Stomach (tissue), 4 donors: ENCODE measurements around the gene STPG4.

ENCODE experiments used
- EP300 ChIP-seq: sonication (generic); formaldehyde crosslinking; IDR thresholded peaks from one replicate; pipeline ENCODE4 v1.6.1; 2017; ENCODE audit warnings: antibody characterized with exemption
- POLR2A ChIP-seq, 4 donors: fragments of 450-650 bp; IDR thresholded peaks; one replicate each; pipeline ENCODE4 v1.6.1; 2016; ENCODE audit warnings: antibody characterized with exemption in 4 of 4, control low read depth in 2 of 4, mild to moderate bottlenecking in 1 of 4, moderate library complexity in 1 of 4
- POLR2AphosphoS5 ChIP-seq, 3 donors: sonication (generic); formaldehyde crosslinking; IDR thresholded peaks; one replicate each; pipeline ENCODE4 v1.6.1; 2016; ENCODE audit warnings: antibody characterized with exemption in 3 of 3
- TF ChIP-seq, protein P1 (sequence below), 7 experiments: fragments of 450-650 bp in 4 of 7; fragments of 200-600 bp in 3 of 7; sonication (generic) in 3 of 7; IDR thresholded peaks; one replicate each; pipeline ENCODE4 v1.5.1; 2016 to 2019; ENCODE audit warnings: antibody characterized with exemption in 7 of 7, control low read depth in 2 of 7, mild to moderate bottlenecking in 1 of 7

DNA sequence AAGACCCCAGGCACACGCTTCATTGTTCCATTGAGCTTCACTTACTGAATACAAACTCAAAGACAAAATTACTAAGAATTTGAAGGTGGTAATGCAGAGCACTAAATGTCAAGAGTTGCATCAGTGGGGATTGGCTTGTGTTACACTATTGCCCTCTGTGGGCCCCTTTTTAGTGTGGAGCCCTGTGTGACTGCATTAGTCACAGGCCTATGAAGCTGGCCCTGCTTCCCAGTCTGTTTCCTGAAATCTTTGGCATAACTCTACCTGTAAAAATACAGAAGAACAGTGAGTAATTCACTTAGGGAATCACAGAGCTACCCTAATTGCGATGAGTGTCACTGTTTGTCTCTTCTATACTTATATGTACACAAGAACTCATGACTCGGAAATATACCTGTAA lies 40.0 kb upstream of the STPG4 start:
- TF ChIP-seq EP300, result no peak
- no peak for TF ChIP-seq POLR2A (IDR thresholded peaks at IDR 0.05)
- TF ChIP-seq, protein P1, sequence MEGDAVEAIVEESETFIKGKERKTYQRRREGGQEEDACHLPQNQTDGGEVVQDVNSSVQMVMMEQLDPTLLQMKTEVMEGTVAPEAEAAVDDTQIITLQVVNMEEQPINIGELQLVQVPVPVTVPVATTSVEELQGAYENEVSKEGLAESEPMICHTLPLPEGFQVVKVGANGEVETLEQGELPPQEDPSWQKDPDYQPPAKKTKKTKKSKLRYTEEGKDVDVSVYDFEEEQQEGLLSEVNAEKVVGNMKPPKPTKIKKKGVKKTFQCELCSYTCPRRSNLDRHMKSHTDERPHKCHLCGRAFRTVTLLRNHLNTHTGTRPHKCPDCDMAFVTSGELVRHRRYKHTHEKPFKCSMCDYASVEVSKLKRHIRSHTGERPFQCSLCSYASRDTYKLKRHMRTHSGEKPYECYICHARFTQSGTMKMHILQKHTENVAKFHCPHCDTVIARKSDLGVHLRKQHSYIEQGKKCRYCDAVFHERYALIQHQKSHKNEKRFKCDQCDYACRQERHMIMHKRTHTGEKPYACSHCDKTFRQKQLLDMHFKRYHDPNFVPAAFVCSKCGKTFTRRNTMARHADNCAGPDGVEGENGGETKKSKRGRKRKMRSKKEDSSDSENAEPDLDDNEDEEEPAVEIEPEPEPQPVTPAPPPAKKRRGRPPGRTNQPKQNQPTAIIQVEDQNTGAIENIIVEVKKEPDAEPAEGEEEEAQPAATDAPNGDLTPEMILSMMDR (IDR thresholded peaks at IDR 0.05), result no peak
- TF ChIP-seq POLR2AphosphoS5 (IDR thresholded peaks at IDR 0.05), result no peak
